ENCODE results near the gene GALNT7. TPM values are rescaled to one million over a fixed set of nuclear protein-coding genes. Genes with fewer than 3 reads are reported as not detected.

The GALNT7 gene
- total and polyA plus RNA-seq, 2 donors (not counting 3 experiments of a cell fraction or from before 2014, with no cell fraction given): 19.6 to 54.6 TPM

DNA sequence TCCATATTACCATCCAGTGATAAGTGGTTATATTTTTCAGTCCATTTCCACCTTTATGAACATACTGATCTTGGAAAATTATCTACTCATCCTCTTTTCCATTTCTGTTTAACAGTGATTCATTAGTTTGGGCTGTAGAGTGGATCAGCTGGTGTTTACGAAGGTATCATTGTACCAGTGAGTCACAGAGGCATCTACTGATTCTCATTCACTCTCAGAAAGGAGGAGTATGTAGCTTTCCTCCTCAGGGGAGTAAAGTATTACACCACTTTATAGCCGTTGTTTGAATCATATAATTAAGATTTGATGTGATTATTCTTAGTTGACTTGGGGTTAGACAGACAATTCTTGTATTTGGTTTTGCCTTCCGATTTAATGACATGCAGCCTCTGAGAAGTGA, 74.7 kb downstream of the GALNT7 start:
- ChIA-PET POLR2A (no interaction called here), CTCF (interaction anchor here (0.9 to 1.9 kb wide), 5 partner anchors 9 to 230 kb away, joined by 3 to 9 read pairs (median 3); no protein-coding TSS in a partner anchor)
- Histone ChIP-seq H3K9ac (replicated peaks; ENCODE audit: extremely low read depth, insufficient read depth, low read length) (no peak overlapping the region), H3K4me2 (ENCODE audit: insufficient read depth, low read length) (no peak overlapping the region), H3K4me1 (ENCODE audit: control insufficient read depth, extremely low read depth, insufficient read depth, low read length) (peaks cover 2% of the 10 kb centered on the region), H3K36me3 (ENCODE audit: control insufficient read depth in 2 of 2, extremely low read depth in 1 of 2, insufficient read depth in 2 of 2, low read length in 2 of 2) (no peaks in the 10 kb centered on the region), H3K27ac (ENCODE audit: insufficient read depth, low read depth, low read length) (no peak overlapping the region), H2AFZ (ENCODE audit: low read depth, low read length) (no peak overlapping the region), H3K4me3 (replicated peaks in 1 of 3; ENCODE audit: insufficient read depth in 1 of 3, low read depth in 1 of 3, low read length in 3 of 3) (no peak overlapping the region), H3K9me1 (replicated peaks; ENCODE audit: control insufficient read depth, extremely low read depth, insufficient read depth, low read length) (no peaks in the 10 kb centered on the region), H3K9me3 (replicated peaks; ENCODE audit: control insufficient read depth, insufficient read depth, low read length) (no peaks in the 10 kb centered on the region), H3K27me3 (ENCODE audit: control insufficient read depth in 2 of 2, insufficient read depth in 2 of 2, low read length in 2 of 2) (no peaks in the 10 kb centered on the region), H3K79me2 (ENCODE audit: control insufficient read depth, insufficient read depth, low read length) (no peaks in the 10 kb centered on the region), H4K20me1 (replicated peaks; ENCODE audit: control insufficient read depth, extremely low read depth, insufficient read depth, low read length) (no peaks in the 10 kb centered on the region)
- TF ChIP-seq JUN (IDR thresholded peaks at IDR 0.05; ENCODE audit: borderline replicate concordance, insufficient read depth, insufficient read length, low read depth) (no peak), POLR2A (IDR thresholded peaks at IDR 0.05; ENCODE audit: low read depth, low read length) (no peak), EZH2 (IDR thresholded peaks at IDR 0.05; ENCODE audit: borderline replicate concordance, low read depth, low read length, severe bottlenecking) (no peak), FOS (IDR thresholded peaks at IDR 0.05; ENCODE audit: borderline replicate concordance, insufficient read depth, low read length) (peak; percentile 47), MYC (IDR thresholded peaks at IDR 0.05; ENCODE audit: low read depth, low read length) (no peak), POLR2AphosphoS5 (IDR thresholded peaks at IDR 0.05; ENCODE audit: insufficient read depth, low read depth, low read length) (no peak)
- TF ChIP-seq, protein P1, sequence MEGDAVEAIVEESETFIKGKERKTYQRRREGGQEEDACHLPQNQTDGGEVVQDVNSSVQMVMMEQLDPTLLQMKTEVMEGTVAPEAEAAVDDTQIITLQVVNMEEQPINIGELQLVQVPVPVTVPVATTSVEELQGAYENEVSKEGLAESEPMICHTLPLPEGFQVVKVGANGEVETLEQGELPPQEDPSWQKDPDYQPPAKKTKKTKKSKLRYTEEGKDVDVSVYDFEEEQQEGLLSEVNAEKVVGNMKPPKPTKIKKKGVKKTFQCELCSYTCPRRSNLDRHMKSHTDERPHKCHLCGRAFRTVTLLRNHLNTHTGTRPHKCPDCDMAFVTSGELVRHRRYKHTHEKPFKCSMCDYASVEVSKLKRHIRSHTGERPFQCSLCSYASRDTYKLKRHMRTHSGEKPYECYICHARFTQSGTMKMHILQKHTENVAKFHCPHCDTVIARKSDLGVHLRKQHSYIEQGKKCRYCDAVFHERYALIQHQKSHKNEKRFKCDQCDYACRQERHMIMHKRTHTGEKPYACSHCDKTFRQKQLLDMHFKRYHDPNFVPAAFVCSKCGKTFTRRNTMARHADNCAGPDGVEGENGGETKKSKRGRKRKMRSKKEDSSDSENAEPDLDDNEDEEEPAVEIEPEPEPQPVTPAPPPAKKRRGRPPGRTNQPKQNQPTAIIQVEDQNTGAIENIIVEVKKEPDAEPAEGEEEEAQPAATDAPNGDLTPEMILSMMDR (IDR thresholded peaks at IDR 0.05; ENCODE audit: extremely low read depth in 1 of 2, insufficient read depth in 1 of 2, low read depth in 1 of 2, low read length in 2 of 2): no peak
- TF ChIP-seq, protein P2, sequence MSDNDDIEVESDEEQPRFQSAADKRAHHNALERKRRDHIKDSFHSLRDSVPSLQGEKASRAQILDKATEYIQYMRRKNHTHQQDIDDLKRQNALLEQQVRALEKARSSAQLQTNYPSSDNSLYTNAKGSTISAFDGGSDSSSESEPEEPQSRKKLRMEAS (IDR thresholded peaks at IDR 0.05; ENCODE audit: insufficient read depth, insufficient read length): no peak
- intact Hi-C loops (cut with micrococcal nuclease) (no loop called here), dilution Hi-C loops (cut with MboI; ENCODE audit: extremely low pct_ligation_motif_present, low sequenced_read_pairs) (no loop called here)
- DNase-seq (ENCODE audit: low read depth, low spot score) (no peak), FAIRE-seq (no peak)
- BruUV-seq (replicated peaks): no TSS peak

Measured in endothelial cell of umbilical vein (primary cell).